Heart right ventricle (tissue), 16 donors: ENCODE results near the gene CHD2. TPM values are rescaled to one million over a fixed set of nuclear protein-coding genes. Genes with fewer than 3 reads are reported as not detected.
A peak's percentile ranks its signal among the peaks of the same experiment; 100 is the strongest.

Experiments used
- ATAC-seq, 8 donors: fragments of 200-7000 bp; cut with Tn5 transposase; one replicate each; pipeline ENCODE4 v1.9.1; 2020; ENCODE audit warnings: mild to moderate bottlenecking in 8 of 8, moderate library complexity in 8 of 8, moderate number of reproducible peaks in 1 of 8
- DNase-seq, 2 donors: peaks; one replicate each; pipeline ENCODE4 v3.0.0-alpha.2; 2020
- H3K27ac ChIP-seq, 10 donors: fragments of 200-600 bp; sonication (generic) in 2 of 10; one replicate each; pipeline versions ENCODE4 v1.5.0 to v1.8.0; 2020 to 2022; ENCODE audit warnings: mild to moderate bottlenecking in 3 of 10
- H3K27me3 ChIP-seq, 7 donors: fragments of 200-600 bp; one replicate each; pipeline ENCODE4 v1.8.0; 2021 to 2022; ENCODE audit warnings: mild to moderate bottlenecking in 2 of 7
- H3K36me3 ChIP-seq, 9 donors: fragments of 200-600 bp; sonication (generic) in 1 of 9; one replicate each; pipeline versions ENCODE4 v1.5.0 to v1.8.0; 2020 to 2022; ENCODE audit warnings: mild to moderate bottlenecking in 2 of 9
- H3K4me1 ChIP-seq, 9 donors: fragments of 200-600 bp; sonication (generic) in 1 of 9; one replicate each; pipeline versions ENCODE4 v1.5.0 to v1.8.0; 2020 to 2022; ENCODE audit warnings: mild to moderate bottlenecking in 4 of 9
- H3K4me3 ChIP-seq, 10 donors: fragments of 200-600 bp; sonication (generic) in 2 of 10; one replicate each; pipeline versions ENCODE4 v1.5.0 to v1.8.0; 2020 to 2022; ENCODE audit warnings: mild to moderate bottlenecking in 7 of 10, moderate library complexity in 2 of 10
- H3K9me3 ChIP-seq, 11 donors: fragments of 200-600 bp in 10 of 11; sonication (generic) in 2 of 11; one replicate each; pipeline versions ENCODE4 v1.5.0 to v1.8.0; 2013 to 2022; ENCODE audit warnings: mild to moderate bottlenecking in 2 of 11, control low read depth in 1 of 11, moderate library complexity in 1 of 11
- CTCF ChIP-seq, 9 donors: fragments of 200-600 bp; sonication (generic) in 2 of 9; IDR thresholded peaks; one replicate each; pipeline versions ENCODE4 v1.5.0 to v1.8.0; 2021 to 2022; ENCODE audit warnings: antibody characterized with exemption in 9 of 9, mild to moderate bottlenecking in 5 of 9, moderate library complexity in 1 of 9
- WGBS, 2 donors: extraction: QIAGEN DNeasy Blood & Tissue Kit; methylation state at CpG; one replicate each; pipeline ENCODE4 v1.1.7; 2013; ENCODE audit warnings: inconsistent platforms in 1 of 2; 5-methylcytosine and 5-hydroxymethylcytosine counted together
- intact Hi-C, 10 donors: fragments of 100-400 bp; cut with DNase I; formaldehyde crosslinking; loops; one replicate each; pipeline versions ENCODE4 v1.11.1 to v1.14.2; 2022
- polyA plus RNA-seq, 2 donors: library from polyadenylated mRNA; stranded (reverse); fragments of 200-250 nt; gene quantifications; one replicate each; pipeline ENCODE4 v1.2.3, GENCODE V29; 2013
- total RNA-seq, 10 donors: library from RNA; stranded (reverse); fragmentation: NEBNext Ultra II Directional in 3 of 10; extraction: Animal tissue kit (Norgen Biotek cat#: 25700) in 3 of 10; gene quantifications; one replicate each; pipeline versions ENCODE4 v1.2.1 to v1.2.4, GENCODE V29; 2021 to 2023
- donor health status: Arrhythmogenic right ventricular cardiomyopathy.
- donor health status: ischemic (EF 13 %, LVEDD 7.1; RV severe dilation, severe dysfunction).
- donor health status: healthy with polysubstance abuse.
- donor health status: DM: no; HTN: yes; CAD: no.
- donor health status: DM: no; HTN: no; CAD: no.
- donor health status: ischemic (EF 25% LVEDD 6.9; RV normal size, moderate dysfunction).
- donor health status: ischemic (EF 25% LVEDD 5.7; RV mildly dilated, moderate dysfunction).
- donor health status: healthy.
- donor health status: DM: yes; HTN: yes; CAD: no.
- donor health status: Ischemic cardiomyopathy.
- donor health status: ischemic (EF 35%, LVEDD 5.7; RV mildly dilated, moderate dysfunction).
- donor health status: nonischemic (EF 11% LVEDD 7.7; RV severe dilation, severe dysfunction).
- donor health status: DM: yes; HTN: yes; CAD: no.
- donor health status: PGD.
- donor health status: ischemic (EF 29% LVEDD 5.4; RV normal size, mild dysfunction).
- donor health status: nonischemic (EF 23%, LVEDD 6.1; RV moderate dilation, normal function).

CHD2 gene
- total and polyA plus RNA-seq, 12 donors: 12.2 to 74.0 (median 54.6) TPM

GRCh38 chr15:93024716-93025624 lies 124.8 kb downstream of the CHD2 start:
- no peaks in the 10 kb centered on the region for H3K27me3 ChIP-seq
- TF ChIP-seq CTCF (IDR thresholded peaks at IDR 0.05): no peak
- intact Hi-C loops: loop anchor here in 1 of 10 donors (10.0 kb wide), 1 partner anchor 230 kb away; no protein-coding TSS in a partner anchor
- H3K9me3 ChIP-seq: no peaks in the 10 kb centered on the region
- H3K27ac ChIP-seq: peak overlapping the region in 2 of 10 donors; percentile 42 to 89
- H3K4me1 ChIP-seq: peaks cover 15 to 90% (median 43%) of the 10 kb centered on the region in 9 donors
- DNase-seq (no peak), ATAC-seq (peak in 1 of 8 donors; percentile 5)
- H3K36me3 ChIP-seq: peaks cover 0 to 82% (median 33%) of the 10 kb centered on the region in 9 donors
- 67 to 80% methylated on average over 8 of the region's 8 CpGs for WGBS, 2 donors
- no peak overlapping the region for H3K4me3 ChIP-seq

GRCh38 chr15:93025625-93025982 lies 125.5 kb downstream of the CHD2 start:
- H3K27ac ChIP-seq: peak overlapping the region in 2 of 10 donors; percentile 42 to 89
- H3K27me3 ChIP-seq: no peaks in the 10 kb centered on the region
- H3K4me3 ChIP-seq: no peak overlapping the region
- TF ChIP-seq CTCF (IDR thresholded peaks at IDR 0.05): no peak
- 73 to 83% methylated on average over 1 of the region's 1 CpG for WGBS, 2 donors
- H3K36me3 ChIP-seq: peaks cover 0 to 75% (median 27%) of the 10 kb centered on the region in 9 donors
- no peaks in the 10 kb centered on the region for H3K9me3 ChIP-seq
- ATAC-seq: no peak
- intact Hi-C loops: loop anchor here in 1 of 10 donors (10.0 kb wide), 1 partner anchor 231 kb away; no protein-coding TSS in a partner anchor
- peaks cover 19 to 92% (median 49%) of the 10 kb centered on the region in 9 donors for H3K4me1 ChIP-seq
- no peak for DNase-seq

- ATAC-seq: no peak
- H3K27ac ChIP-seq: peak overlapping the region in 3 of 10 donors; percentile 85 to 91 (median 89)
- H3K36me3 ChIP-seq: peaks cover 0 to 67% (median 27%) of the 10 kb centered on the region in 9 donors
- H3K4me3 ChIP-seq: no peak overlapping the region
- no peak for DNase-seq
- H3K9me3 ChIP-seq: no peaks in the 10 kb centered on the region
- 94 to 95% methylated on average over 9 of the region's 9 CpGs for WGBS, 2 donors
- intact Hi-C loops: loop anchor here in 1 of 10 donors (10.0 kb wide), 1 partner anchor 232 kb away; no protein-coding TSS in a partner anchor
- H3K27me3 ChIP-seq: no peaks in the 10 kb centered on the region
- no peak for TF ChIP-seq CTCF (IDR thresholded peaks at IDR 0.05)
- peaks cover 24 to 89% (median 55%) of the 10 kb centered on the region in 9 donors for H3K4me1 ChIP-seq
Observed at GRCh38 chr15:93026380-93026817, 126.3 kb downstream of the CHD2 start.

GRCh38 chr15:93027413-93027812 lies 127.3 kb downstream of the CHD2 start:
- H3K27ac ChIP-seq: peak overlapping the region in 8 of 10 donors; percentile 76 to 91 (median 88)
- no peaks in the 10 kb centered on the region for H3K9me3 ChIP-seq
- ATAC-seq (no peak), DNase-seq (no peak)
- no peak for TF ChIP-seq CTCF (IDR thresholded peaks at IDR 0.05)
- peaks cover 0 to 57% (median 22%) of the 10 kb centered on the region in 9 donors for H3K36me3 ChIP-seq
- 71 to 76% methylated on average over 10 of the region's 10 CpGs for WGBS, 2 donors
- no peak overlapping the region for H3K4me3 ChIP-seq
- H3K4me1 ChIP-seq: peaks cover 24 to 83% (median 55%) of the 10 kb centered on the region in 9 donors
- intact Hi-C loops: loop anchor here in 1 of 10 donors (10.0 kb wide), 1 partner anchor 233 kb away; no protein-coding TSS in a partner anchor
- no peaks in the 10 kb centered on the region for H3K27me3 ChIP-seq
